CD4-positive, alpha-beta T cell treated with Interleukin-2 at 100 ng/mL for 4 hours (primary cell): ENCODE measurements around the gene PRKN.
"Not testable (repeated sequence)": the region's sequence is repeated elsewhere in the genome, so short reads cannot be mapped to it uniquely, and the experiment has no call there.

ENCODE experiments used
- DNase-seq: peaks from one replicate; pipeline ENCODE4 v3.0.0-alpha.2; 2020; ENCODE audit warnings: low spot score

The PRKN gene

DNA sequence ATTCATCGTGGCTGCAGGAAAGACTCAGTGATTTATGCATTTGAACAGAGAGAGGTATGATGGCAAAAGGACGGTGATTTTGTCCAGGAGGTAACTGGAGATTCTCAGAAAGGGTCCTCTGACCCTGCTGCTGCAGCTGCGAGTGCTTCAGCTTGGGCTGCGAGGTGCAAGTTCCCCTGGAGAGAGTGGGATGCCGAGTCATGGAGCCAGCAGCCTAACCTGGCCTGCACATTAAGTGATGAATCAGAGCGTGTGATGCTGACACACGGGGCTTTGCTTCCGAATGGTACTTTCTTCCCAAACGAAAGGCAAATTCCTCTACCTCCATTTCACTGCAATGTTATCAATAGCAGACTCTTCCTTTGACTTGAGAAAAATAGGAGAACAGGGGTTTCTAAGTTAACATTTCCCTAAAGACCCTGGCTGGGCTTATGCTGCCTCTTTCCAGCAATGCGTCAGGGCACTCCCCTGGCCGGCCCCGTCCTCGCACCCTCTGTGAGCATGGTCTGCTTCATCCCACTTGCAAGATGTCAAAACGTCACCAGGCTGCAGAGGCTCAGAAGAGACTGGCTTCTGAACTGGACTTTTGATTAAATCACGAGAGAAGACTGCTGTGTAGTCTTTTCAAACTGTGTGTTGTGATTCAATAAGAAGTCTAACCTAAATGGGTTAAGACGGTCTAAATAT lies 825.7 kb downstream of the PRKN start:
- DNase-seq, result no peak

DNA sequence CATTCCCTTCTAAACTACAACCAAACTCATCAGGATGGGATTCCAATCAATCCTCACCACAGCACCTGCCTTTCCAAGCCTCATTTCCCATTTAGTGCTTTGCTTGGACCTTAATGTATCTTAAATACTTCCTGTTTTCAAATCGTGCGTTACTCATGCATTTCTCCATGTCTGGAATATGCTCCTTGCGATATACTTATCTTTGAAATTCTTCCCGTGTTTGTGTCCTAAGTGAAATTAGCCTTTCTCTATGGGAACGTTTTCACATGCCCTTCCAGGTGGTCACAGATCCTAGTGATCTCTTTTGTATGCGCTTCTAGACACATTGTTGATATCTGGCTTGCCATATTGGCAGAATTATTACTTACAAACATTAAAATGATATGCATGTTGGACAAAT lies 833.1 kb downstream of the PRKN start:
- DNase-seq, result no peak

DNA sequence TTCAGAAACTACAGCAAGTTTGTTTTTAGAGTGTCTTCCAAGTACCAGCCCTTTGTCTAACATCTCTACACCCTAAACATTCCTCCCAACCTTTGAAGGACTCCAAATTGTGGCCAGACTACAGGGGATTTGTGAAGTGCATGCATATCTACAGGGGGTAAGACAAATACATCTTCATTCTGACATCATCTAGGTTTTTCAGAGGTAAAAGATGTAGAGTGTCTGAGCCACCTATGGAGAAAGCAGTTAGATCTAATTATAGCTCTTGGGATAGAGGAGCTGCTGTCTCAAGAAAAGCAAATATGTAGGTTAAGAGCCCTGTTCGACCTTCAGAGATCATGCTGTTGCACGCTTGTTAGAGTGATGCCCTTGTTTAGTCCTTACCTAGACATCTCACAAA lies 836.0 kb downstream of the PRKN start:
- no peak for DNase-seq

DNA sequence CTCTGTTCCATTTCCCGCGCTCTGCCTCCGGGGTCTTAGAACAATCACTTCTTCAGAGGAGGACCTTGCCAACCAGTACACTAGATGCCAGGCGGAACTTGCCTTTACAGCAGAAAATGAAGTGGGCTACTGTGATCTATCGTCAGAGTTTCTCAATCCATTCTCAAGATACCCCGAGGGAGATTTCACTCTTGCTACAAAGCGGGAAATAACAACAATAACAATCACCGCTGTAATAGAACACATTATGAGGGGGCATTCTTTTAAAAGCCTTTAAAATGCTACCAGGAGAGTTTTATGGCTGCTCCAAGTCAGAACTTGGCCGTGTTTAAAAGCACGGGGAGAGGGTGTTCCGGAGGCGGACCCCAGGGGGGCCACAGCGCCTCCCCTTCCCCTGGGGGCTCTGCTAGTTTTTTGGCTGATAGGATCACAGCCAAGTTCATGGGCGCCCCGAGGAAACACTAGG lies 836.7 kb downstream of the PRKN start:
- no peak for DNase-seq

DNA sequence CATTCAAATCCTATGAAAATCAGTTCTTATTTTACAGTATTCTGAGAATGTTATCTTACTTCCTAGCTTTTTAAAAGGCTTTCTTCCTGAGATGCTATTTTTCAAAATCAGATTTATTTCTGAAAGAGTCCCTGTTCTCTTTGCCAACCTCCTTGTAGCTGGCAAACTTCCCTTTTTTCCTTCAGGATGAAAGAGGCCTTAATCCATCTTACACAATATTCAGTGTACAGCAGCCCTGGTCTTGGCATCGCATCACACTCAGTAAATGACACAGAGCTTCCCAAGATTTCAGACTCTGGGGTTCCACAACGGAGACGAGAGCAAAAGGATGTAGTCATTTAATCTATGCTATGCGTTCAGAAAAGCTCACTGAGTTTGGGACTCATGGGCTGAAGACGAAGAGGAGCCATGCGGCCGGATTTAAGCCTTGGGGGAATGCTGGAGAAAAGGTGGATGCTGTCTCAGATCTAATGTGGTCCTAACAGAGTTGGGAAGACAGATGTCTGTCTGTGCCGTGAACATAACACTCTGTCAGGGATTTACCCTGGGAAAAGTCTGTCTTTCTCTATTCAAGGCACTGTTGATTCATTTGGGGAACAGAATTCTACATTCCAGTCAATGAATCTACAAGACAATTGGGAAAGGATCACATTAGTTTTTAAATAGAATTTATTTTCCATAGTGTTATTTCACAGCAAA lies 837.3 kb downstream of the PRKN start:
- no peak for DNase-seq

DNA sequence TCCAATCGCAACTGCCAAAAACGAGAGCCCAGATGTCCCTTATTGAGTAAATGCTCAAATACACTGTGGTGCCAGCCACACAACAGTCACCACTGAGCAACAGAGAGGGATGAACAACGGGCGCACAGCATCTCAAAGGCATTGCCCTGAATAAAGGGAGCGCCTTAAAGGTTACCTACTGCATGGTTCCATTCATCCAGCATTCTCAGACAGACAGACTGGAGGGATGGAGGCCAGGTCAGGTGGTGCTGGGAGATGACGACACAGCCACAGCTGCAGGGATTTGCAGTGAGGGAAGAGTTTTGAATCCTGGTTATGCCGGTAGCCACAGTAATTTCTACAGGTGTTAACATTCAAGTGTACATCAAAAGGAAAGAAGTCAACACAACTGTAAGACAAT lies 838.2 kb downstream of the PRKN start:
- no peak for DNase-seq

DNA sequence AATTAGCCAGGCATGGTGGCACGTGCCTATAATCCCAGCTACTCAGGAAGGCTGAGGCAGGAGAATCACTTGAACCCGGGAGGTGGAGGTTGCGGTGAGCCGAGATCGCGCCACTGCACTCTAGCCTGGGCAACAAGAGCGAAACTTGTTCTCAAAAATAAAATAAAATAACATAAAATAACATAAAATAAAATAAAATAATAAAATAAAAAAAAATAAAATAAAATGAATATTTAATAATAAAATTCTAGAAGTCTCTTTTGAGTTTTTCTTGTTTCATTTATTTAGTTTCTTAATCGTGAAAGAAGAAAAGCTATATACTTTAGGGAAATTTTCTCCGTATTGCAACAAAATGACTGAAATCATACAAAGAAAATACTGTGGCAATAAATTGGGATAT lies 841.0 kb downstream of the PRKN start:
- not testable (repeated sequence) for DNase-seq

DNA sequence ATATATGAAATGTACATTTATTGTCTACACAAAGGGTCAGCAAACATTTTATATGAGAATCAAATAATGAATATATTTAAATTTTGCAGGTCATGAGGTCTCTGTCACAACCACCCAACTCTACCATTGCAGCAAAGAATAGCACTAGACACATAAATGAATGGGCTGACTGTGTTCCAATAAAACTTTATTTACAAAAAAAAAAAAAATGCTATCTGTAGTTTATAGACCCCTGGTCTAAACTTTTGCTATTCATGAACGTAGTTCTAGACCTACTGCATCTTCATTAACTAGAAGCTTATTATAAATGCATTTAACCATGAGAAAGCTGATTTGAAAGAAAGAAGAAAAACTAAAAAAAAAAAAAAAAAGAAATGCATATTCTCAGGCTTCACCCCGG lies 842.8 kb downstream of the PRKN start:
- no peak for DNase-seq

DNA sequence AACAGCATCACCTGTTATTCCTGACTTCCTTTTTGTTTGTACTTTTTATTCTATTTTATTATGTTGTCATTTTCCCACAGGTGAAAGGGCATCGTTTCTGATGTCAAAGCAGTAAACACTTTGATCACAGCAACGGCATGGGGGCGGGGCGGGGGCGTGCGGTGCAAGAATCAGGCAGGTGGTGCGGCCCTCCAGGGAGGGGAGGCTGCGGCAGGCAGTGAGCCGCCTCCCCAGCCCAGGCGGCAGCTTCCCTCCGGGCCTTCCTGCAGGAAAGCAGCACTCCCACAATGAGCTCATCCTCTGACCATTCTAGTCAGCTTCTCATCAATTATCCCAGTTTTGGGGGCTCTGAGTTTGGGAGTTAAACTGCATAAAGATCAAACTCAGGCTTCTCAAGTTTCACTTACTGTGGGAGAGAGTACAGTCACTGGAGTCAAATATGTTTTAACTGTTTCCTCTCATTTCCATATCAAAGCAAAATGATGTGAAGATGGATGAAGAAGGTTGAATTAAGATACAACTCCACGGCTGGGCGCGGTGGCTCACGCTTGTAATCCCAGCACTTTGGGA lies 845.3 kb downstream of the PRKN start:
- no peak for DNase-seq

DNA sequence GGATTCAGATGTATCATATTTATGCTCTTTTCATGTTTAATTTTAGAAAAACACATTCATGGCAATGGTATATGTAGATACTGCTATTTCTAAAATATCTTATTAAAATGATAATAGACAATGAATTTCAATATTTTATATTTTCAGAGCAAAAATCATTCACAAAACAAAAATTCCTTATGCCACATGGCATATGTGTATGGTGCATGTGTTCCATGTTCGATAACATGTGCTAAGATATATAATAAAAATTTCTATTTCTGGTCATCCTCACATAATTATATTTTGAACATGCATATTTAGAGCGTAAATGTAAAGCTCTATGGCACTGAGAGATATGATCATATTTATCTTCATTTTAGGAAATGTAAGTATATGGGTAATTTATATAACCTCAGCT lies 847.5 kb downstream of the PRKN start:
- no peak for DNase-seq

DNA sequence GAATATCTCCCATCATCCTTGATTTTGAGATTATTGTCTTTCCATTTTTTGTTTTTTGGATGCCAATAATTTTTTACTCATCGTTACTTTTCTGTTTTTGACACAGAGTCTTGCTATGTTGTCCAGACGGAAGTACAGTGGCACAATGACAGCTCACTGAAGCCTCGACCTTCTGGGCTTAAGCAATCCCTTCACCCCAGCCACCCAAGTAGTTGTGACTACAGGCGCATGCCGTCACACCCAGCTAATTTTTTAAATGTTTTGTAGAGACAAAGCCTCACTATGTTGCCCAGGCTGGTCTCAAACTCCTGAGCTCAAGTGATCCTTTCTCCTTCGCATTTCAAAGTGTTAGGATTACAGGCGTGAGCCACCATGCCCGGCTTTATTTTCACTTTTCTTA lies 851.3 kb downstream of the PRKN start:
- no peak for DNase-seq

DNA sequence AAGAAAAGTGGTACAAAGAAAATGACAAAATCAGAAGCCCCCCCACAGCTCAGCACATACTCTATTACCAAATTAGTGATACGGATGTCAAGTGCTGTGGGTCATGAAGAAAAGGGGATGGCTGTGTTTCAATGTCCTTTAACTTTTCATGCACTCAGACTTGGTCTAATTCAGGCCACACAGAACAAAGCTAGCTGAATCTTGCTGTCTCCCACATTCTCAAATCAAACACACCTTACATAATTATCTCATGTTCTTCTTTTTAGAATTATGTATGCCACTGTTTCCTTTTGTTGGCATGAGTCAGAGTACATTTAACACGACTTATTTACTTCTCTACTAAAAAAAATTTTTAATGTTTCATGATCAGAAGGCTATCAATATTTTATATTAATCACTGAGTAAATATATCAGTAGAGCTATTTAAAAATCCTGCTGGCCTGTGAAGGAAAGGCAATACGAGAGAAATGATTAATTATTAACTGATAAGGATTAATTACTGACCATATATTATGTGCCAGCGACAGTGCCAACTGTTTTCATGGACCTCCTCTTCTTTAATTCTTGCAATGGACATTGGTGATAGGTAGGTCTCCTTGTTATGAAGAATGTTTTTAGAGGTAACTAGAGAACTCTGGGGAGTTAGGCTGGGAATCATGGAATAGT lies 857.2 kb downstream of the PRKN start:
- no peak for DNase-seq

DNA sequence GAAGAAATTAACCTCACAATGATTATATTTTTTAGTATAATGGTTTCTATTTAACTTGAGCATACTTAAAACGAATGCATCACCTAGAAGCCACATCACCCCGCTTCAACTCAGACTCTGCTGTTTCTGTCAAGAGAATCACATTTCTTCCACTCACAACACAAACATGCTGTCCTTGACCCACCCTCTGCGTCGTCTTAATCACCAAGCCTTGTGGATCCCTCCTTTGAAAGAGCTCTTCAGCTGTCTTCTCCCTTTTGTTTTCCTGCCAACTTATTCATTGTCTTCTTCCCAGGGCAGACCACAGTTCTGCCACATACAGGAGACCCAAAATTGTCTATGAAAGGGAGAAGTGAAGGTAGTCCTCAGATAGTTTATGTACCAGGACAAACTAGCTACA lies 858.1 kb downstream of the PRKN start:
- no peak for DNase-seq

DNA sequence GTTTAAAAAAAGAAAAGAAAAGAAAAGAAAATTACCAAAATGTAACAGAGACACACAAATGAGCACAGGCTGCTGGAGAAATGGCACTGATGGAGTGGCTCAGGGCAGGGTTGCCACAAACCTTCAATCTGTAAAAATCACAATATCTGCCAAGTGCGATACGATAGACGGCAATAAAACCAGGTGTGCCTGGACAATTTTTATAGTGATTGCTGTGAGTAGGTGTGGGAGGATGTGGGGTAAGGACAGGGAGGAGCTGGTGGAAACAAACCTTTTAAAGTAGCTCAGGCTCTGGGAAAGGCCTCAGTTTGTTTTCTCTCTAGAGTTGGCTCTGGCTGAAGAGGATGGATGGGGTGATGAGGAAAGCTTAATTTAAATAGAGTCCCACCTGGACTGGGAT lies 861.0 kb downstream of the PRKN start:
- no peak for DNase-seq

DNA sequence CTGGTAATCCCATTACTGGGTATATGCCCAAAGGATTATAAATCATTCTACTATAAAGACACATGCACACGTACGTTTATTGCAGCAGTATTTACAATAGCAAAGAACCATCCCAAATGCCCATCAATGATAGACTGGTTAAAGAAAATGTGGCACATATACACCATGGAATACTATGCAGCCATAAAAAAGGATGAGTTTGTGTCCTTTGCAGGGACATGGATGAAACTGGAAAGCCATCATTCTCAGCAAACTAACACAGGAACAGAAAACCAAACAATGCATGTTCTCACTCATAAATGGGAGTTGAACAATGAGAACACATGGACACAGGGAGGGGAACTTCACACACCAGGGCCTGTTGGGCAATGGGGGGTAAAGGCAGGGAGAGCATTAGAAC lies 866.5 kb downstream of the PRKN start:
- DNase-seq, result not testable (repeated sequence)

DNA sequence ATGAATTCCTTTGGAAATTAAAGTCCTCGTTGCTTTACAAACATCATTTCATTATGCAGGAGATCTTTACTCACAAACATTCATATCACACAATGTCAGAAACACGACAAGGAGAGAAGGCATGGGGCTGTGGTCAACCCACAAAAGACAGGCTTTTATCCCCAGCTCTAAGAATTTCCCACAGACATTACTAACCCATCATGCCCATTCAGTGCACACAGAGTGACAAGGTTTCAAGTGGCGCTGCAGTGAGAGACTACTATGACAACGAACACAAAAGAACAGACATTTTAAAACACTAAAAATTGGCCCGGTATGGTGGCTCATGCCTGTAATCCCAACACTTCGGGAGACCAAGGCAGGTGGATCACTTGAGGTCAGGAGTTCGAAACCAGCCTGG lies 873.9 kb downstream of the PRKN start:
- no peak for DNase-seq

DNA sequence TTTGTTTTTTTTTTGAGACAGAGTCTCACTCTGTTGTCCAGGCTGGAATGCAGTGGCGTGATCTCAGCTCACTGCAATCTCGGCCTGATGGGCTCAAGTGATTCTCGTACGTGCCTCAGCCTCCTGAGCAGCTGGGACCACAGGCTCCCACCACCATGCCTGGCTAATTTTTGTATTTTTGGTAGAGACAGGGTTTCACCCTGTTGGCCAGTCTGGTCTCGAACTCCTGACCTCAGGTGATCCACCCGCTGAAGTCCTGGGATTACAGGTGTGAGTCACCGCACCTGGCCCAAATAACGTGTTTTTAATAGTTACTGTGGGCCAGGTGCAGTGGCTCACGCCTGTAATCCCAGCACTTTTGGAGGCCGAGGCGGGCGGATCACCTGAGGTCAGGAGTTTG lies 876.1 kb downstream of the PRKN start:
- not testable (repeated sequence) for DNase-seq

DNA sequence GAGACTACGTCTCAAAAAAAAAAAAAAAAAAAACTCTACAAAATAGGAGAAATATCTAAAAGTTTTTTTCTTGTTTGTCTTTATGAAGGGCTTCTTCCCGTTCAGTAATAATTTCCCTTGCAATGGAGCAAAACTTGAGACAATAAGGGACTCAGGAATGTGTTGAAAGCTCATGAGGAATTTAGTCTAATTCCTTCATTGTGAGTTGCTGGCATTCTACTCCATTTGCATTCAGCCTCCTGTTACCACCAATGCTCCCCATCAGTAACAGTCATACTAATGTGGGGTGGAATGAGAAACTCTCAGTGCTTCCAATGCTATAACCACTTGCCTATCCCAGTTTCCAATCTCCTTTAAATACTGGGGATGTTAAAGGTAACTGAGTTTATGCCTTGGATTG lies 877.0 kb downstream of the PRKN start:
- DNase-seq, result no peak

DNA sequence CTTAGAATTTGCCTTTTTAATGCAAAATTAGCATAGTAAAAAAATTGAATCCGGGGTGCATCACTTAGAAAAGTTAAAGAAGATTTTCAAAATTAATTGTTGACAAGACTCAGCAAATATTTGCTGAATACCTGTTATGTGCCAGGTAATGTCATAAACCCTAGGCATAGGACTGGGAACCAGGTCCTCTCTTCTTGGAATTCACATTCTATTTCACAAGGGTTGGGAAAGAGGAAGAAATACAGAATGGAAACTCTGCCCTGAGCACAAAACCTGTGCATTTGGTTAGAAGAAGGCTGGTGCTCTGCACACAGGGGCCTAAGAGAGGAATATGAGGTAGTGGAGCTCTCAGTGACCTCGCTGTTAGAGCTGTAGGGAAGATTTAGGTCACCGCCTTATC lies 879.9 kb downstream of the PRKN start:
- no peak for DNase-seq

DNA sequence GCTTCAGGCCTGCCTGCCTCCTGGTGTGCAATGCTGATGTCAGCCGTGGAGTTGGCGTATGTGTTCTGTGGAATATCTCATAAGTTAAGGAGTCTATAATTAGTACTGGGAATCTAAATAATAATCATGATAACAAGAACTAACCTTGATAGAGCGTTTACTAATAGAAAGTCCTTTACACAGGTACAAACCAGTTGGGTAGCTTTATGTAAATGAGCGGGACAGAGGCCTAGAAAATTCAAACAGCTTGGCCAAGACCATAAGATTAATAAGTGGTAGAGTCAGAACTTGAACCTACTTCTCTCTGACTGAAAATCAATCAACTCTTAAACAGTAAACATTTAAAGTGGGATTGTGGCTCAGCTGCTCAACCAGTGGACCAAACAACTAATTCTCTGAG lies 882.8 kb downstream of the PRKN start:
- no peak for DNase-seq

DNA sequence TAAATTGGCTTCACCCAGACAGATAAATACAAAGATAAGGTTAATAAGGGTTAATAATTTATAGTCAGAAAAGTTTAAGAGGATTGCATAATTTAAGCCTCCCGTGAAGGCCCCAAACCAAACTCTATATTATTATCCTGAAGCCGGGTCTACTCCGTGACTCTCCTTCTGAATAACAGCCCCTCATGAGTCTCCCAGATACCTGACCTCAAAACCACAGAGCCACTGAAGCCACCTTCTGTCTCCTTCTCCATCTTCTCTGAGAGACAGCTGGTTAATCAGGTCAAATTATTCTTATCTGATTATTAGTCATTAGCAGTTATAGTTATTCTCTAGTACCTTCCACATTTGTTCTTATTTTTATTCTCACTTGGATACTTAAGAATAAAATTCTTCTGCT lies 884.5 kb downstream of the PRKN start:
- DNase-seq, result no peak

DNA sequence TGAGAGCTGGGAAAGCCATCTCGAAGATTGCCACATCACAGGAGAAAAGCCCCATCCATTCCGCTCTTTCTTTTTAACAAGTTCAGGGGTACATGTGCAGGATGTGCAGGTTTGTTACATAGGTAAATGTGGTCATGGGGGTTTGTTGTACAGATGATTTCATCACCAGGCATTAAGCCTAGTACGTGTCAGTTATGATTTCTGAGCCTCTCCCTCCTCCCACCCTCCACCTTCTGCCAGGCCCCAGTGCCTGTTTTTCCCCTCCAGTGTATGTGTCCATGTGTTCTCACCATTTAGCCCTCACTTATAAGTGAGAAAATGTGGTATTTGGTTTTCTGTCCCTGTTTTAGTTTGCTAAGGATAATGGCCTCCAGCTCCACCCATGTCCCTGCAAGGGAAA lies 887.2 kb downstream of the PRKN start:
- no peak for DNase-seq
